ENCODE data around the gene RPL7A.

DNA sequence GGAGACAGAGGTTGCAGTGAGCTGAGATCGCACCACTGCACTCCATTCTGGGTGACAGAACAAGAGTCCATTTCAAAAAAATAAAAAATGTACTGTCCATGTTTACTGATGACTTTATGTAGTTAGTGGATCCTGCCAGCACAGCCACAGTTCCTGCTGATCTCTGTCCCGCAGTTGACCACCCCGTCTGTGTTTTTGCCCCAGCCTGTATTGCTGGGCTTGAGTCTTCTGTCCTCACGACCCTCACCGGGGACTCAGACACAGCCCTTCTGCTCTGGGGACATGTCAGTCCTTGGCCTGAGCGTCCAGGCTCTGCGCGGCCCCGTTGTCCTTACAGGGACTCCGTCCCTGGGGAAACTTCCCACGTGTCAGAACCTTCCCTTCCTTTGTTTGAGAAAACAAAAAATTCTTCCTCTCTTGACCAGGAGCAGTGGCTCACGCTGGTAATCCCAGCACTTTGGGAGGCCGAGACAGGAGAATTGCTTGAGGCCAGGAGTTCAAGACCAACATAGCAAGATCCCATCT is 26.5 kb upstream of the RPL7A start:
- TF ChIP-seq, protein P1, sequence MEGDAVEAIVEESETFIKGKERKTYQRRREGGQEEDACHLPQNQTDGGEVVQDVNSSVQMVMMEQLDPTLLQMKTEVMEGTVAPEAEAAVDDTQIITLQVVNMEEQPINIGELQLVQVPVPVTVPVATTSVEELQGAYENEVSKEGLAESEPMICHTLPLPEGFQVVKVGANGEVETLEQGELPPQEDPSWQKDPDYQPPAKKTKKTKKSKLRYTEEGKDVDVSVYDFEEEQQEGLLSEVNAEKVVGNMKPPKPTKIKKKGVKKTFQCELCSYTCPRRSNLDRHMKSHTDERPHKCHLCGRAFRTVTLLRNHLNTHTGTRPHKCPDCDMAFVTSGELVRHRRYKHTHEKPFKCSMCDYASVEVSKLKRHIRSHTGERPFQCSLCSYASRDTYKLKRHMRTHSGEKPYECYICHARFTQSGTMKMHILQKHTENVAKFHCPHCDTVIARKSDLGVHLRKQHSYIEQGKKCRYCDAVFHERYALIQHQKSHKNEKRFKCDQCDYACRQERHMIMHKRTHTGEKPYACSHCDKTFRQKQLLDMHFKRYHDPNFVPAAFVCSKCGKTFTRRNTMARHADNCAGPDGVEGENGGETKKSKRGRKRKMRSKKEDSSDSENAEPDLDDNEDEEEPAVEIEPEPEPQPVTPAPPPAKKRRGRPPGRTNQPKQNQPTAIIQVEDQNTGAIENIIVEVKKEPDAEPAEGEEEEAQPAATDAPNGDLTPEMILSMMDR (conservative IDR thresholded peaks at IDR 0.05; ENCODE audit: low read length): no peak
- TF ChIP-seq EZH2phosphoT487 (IDR thresholded peaks at IDR 0.05; ENCODE audit: borderline replicate concordance): no peak
